ENCODE results near the gene PARD3B. TPM values are rescaled to one million over a fixed set of nuclear protein-coding genes. Genes with fewer than 3 reads are reported as not detected.

The PARD3B gene
- total RNA-seq, 1 experiment from 2014 or later = 6.4 TPM

- Histone ChIP-seq H2AK5ac (ENCODE audit: insufficient read length, low read length) (no peak overlapping the region), H3K27ac (ENCODE audit: insufficient read length, low read depth, low read length) (no peak overlapping the region), H2AFZ (ENCODE audit: low read length) (no peak overlapping the region), H4K91ac (ENCODE audit: insufficient read length, low read depth, low read length) (no peak overlapping the region), H2BK12ac (ENCODE audit: insufficient read length, low read depth, low read length) (no peak overlapping the region), H3K4ac (ENCODE audit: low read depth, low read length) (no peak overlapping the region), H2BK15ac (ENCODE audit: low read depth, low read length) (no peak overlapping the region), H3T11ph (ENCODE audit: low read length) (no peak overlapping the region), H3K79me2 (ENCODE audit: insufficient read depth, low read length) (no peaks in the 10 kb centered on the region), H3K4me2 (ENCODE audit: insufficient read depth, insufficient read length, low read length) (no peak overlapping the region), H2BK120ac (ENCODE audit: low read depth, low read length, poor library complexity, severe bottlenecking) (no peak overlapping the region), H3K9ac (ENCODE audit: extremely low read depth, insufficient read length, low read length) (no peak overlapping the region), H4K20me1 (ENCODE audit: control insufficient read depth, insufficient read depth, insufficient read length) (no peaks in the 10 kb centered on the region), H3K18ac (ENCODE audit: insufficient read length, low read depth, low read length) (no peak overlapping the region), H3K4me1 (ENCODE audit: insufficient read depth, low read length) (no peaks in the 10 kb centered on the region), H4K5ac (ENCODE audit: insufficient read length, low read depth, low read length) (no peak overlapping the region), H3K23ac (ENCODE audit: insufficient read length, low read depth, low read length) (no peak overlapping the region), H2BK5ac (ENCODE audit: insufficient read length, low read length) (no peak overlapping the region), H3K79me1 (ENCODE audit: insufficient read depth, low read depth, low read length, poor library complexity, severe bottlenecking) (no peaks in the 10 kb centered on the region), H3K56ac (ENCODE audit: insufficient read length, low read depth, low read length) (no peak overlapping the region), H3K23me2 (ENCODE audit: insufficient read length, low read depth, low read length, poor library complexity, severe bottlenecking) (no peaks in the 10 kb centered on the region), H4K8ac (replicated peaks; ENCODE audit: insufficient read length, low read depth, low read length) (no peak overlapping the region), H3K9me3 (ENCODE audit: control insufficient read depth, low read depth, low read length) (no peaks in the 10 kb centered on the region), H3K27me3 (ENCODE audit: insufficient read depth, low read length) (no peaks in the 10 kb centered on the region), H2BK20ac (ENCODE audit: low read depth, low read length, poor library complexity, severe bottlenecking) (no peak overlapping the region), H3K14ac (ENCODE audit: insufficient read depth, low read length) (no peak overlapping the region)
- no CpG with 5 or more reads among the region's 3 CpGs for WGBS (ENCODE audit: extremely low coverage, insufficient read length, low lambda C conversion rate)
- H3K4me1 Mint-ChIP-seq = no peaks in the 10 kb centered on the region
- H3K27me3 Mint-ChIP-seq (ENCODE audit: low read depth) = no peaks in the 10 kb centered on the region
- no peak for DNase-seq
- 0 out of 7 replicates have a peak, but pooled peaks cover 0 to 6% (median 0%) of the 10 kb centered on the region in 3 experiments for H3K36me3 Mint-ChIP-seq (ENCODE audit: insufficient read depth in 1 of 3, low read depth in 3 of 3)
- no peak overlapping the region for H3K27ac Mint-ChIP-seq
- no peak overlapping the region for H3K4me3 Mint-ChIP-seq
- TF ChIP-seq CTCF (conservative IDR thresholded peaks at IDR 0.05) = no peak
- H3K9me3 Mint-ChIP-seq = no peaks in the 10 kb centered on the region
Observed at GRCh38 chr2:205169464-205169863, 624.2 kb downstream of the PARD3B start.

Data from H9 (cell line).